GM12878 (cell line): ENCODE results near the gene SMAD5. TPM values are rescaled to one million over a fixed set of nuclear protein-coding genes. Genes with fewer than 3 reads are reported as not detected.

Source experiments
- ATAC-seq: fragments of 200-7000 bp; cut with Tn5 transposase; 3 replicates; pipeline ENCODE4 v1.9.1; 2020; ENCODE audit warnings: mild to moderate bottlenecking, moderate library complexity
- BruUV-seq: library from RNA; stranded (reverse); fragments of 400-500 nt; replicated peaks from 2 replicates; lab custom pipeline; 2021; lab: Mats Ljungman, UMichigan
- CTCF ChIA-PET: fragments of 300-600 bp; sonication (Branson Sonifier 250); formaldehyde crosslinking; extraction: SDS; loops from one replicate; lab custom pipeline; 2021; ENCODE audit warnings: inconsistent platforms; lab: Yijun Ruan, JAX
- POLR2A ChIA-PET: fragments of 350-600 bp; formaldehyde crosslinking; extraction: SDS; loops from one replicate; lab custom pipeline; 2021; ENCODE audit warnings: inconsistent platforms; lab: Charles Lee
- RAD21 ChIA-PET: fragments of 300-600 bp; sonication (Branson Sonifier 250); formaldehyde crosslinking; loops from one replicate; lab custom pipeline; 2023; ENCODE audit warnings: antibody characterized with exemption; ENCODE audit not compliant: unreplicated experiment; lab: Charles Lee
- SMC1A ChIA-PET: fragments of 300-600 bp; sonication (Branson Sonifier 250); formaldehyde crosslinking; loops from one replicate; lab custom pipeline; 2023; ENCODE audit not compliant: unreplicated experiment, uncharacterized antibody; lab: Charles Lee
- DNase-seq: peaks from one replicate; pipeline ENCODE4 v3.0.0-alpha.2; 2011; ENCODE audit warnings: low read depth, low spot score
- FAIRE-seq: peaks from 3 replicates; lab custom pipeline; 2011; peaks lifted over from hg19 to GRCh38; lab: Jason Lieb, UNC
- H2AFZ ChIP-seq: 2 replicates; pipeline ENCODE4 v1.6.0; 2011; ENCODE audit warnings: low read depth, low read length, control low read depth; ENCODE audit not compliant: control insufficient read depth
- H3K27ac ChIP-seq: 2 replicates; pipeline ENCODE4 v1.5.1; 2011; ENCODE audit warnings: control low read depth; ENCODE audit not compliant: control insufficient read depth, insufficient read depth
- H3K27me3 ChIP-seq, 2 experiments: replicated peaks in 1 of 2; 2 replicates each; pipeline versions ENCODE4 v1.6.0 to v1.6.1; 2011; ENCODE audit warnings: low read length in 1 of 2; ENCODE audit not compliant: control insufficient read depth in 2 of 2, insufficient read depth in 2 of 2
- H3K36me3 ChIP-seq, 2 experiments: 2 replicates each; pipeline ENCODE4 v1.5.1; 2011; ENCODE audit warnings: low read length in 1 of 2; ENCODE audit not compliant: control insufficient read depth in 2 of 2, insufficient read depth in 2 of 2
- H3K4me1 ChIP-seq: 2 replicates; pipeline ENCODE4 v1.6.1; 2011; ENCODE audit warnings: mild to moderate bottlenecking, low read length, moderate library complexity, mixed read lengths; ENCODE audit not compliant: control insufficient read depth, insufficient read depth
- H3K4me2 ChIP-seq: 2 replicates; pipeline ENCODE4 v1.6.0; 2011; ENCODE audit warnings: control low read depth; ENCODE audit not compliant: control insufficient read depth, insufficient read depth
- H3K4me3 ChIP-seq: fragments of 200-600 bp; sonication (generic); 2 replicates; pipeline ENCODE4 v1.5.1; 2016
- H3K79me2 ChIP-seq: 2 replicates; pipeline ENCODE4 v1.6.0; 2011; ENCODE audit warnings: low read length; ENCODE audit not compliant: control insufficient read depth, insufficient read depth
- H3K9ac ChIP-seq: 2 replicates; pipeline ENCODE4 v1.8.0; 2011; ENCODE audit warnings: low read length, control low read depth, mixed read lengths; ENCODE audit not compliant: control insufficient read depth, insufficient read depth
- H3K9me3 ChIP-seq: replicated peaks from 3 replicates; pipeline ENCODE4 v1.5.1; 2011; ENCODE audit warnings: mild to moderate bottlenecking, low read length; ENCODE audit not compliant: control insufficient read depth, insufficient read depth
- H4K20me1 ChIP-seq: 2 replicates; pipeline ENCODE4 v1.6.0; 2011; ENCODE audit not compliant: control insufficient read depth, insufficient read depth
- ASH2L ChIP-seq: fragments of 300-600, 200-600 bp; sonication (generic); IDR thresholded peaks from 2 replicates; pipeline ENCODE4 v1.6.1; 2017; ENCODE audit warnings: low read depth, mild to moderate bottlenecking, borderline replicate concordance
- BCL11A ChIP-seq: IDR thresholded peaks from 2 replicates; pipeline ENCODE4 v1.6.1; 2011; ENCODE audit warnings: low read depth, low read length
- IKZF1 ChIP-seq: fragments of 450-650 bp; conservative IDR thresholded peaks from 2 replicates; pipeline ENCODE4 v1.6.1; 2017; ENCODE audit warnings: antibody characterized with exemption, mild to moderate bottlenecking
- IKZF2 ChIP-seq, 2 experiments: fragments of 450-650 bp; IDR thresholded peaks; 2 replicates each; pipeline ENCODE4 v1.6.1; 2017; ENCODE audit warnings: mild to moderate bottlenecking in 2 of 2, moderate library complexity in 2 of 2
- KAT2A ChIP-seq: conservative IDR thresholded peaks from 2 replicates; pipeline ENCODE4 v1.6.1; 2011; ENCODE audit warnings: low read depth, low read length; ENCODE audit not compliant: control insufficient read depth
- MEF2B ChIP-seq: fragments of 450-650 bp; IDR thresholded peaks from 2 replicates; pipeline ENCODE4 v1.6.1; 2018; ENCODE audit warnings: mild to moderate bottlenecking, moderate library complexity; ENCODE audit not compliant: partially characterized antibody, poor library complexity, severe bottlenecking
- RELA ChIP-seq: fragments of 450-650 bp; IDR thresholded peaks from 2 replicates; pipeline ENCODE4 v1.8.0; 2014; ENCODE audit warnings: borderline replicate concordance; ENCODE audit not compliant: partially characterized antibody
- SIX5 ChIP-seq: IDR thresholded peaks from 2 replicates; pipeline ENCODE4 v1.6.1; 2011; ENCODE audit warnings: mild to moderate bottlenecking, low read depth, low read length, moderate library complexity; ENCODE audit not compliant: severe bottlenecking
- SMARCA5 ChIP-seq: fragments of 450-650 bp; IDR thresholded peaks from 2 replicates; pipeline ENCODE4 v1.6.1; 2017; ENCODE audit warnings: mild to moderate bottlenecking
- WGBS: methylation state at CpG from one replicate; pipeline ENCODE4 v1.1.6; 2016; ENCODE audit warnings: low lambda C conversion rate; ENCODE audit not compliant: insufficient replicate concordance, insufficient coverage; ENCODE audit errors: missing lambda C conversion rate; 5-methylcytosine and 5-hydroxymethylcytosine counted together
- in situ Hi-C: fragments of 300-500 bp; cut with MboI; formaldehyde crosslinking; loops from 9 replicates; pipeline ENCODE4 v1.14.3; 2018; ENCODE audit warnings: mixed read lengths
- intact Hi-C: fragments of 100-400 bp; cut with micrococcal nuclease; formaldehyde crosslinking; loops from one replicate; pipeline ENCODE4 v1.14.2; 2022; ENCODE audit not compliant: unreplicated experiment
- polyA plus RNA-seq, 11 experiments: library from polyadenylated mRNA; depleted of rRNA in 4 of 11; unstranded in 6 of 11; stranded (reverse) in 5 of 11; fragments of >200 nt; fragmentation: Nextera tagmentation in 4 of 11; fragmentation: Illumina TruSeq in 1 of 11; extraction: Ambion mirVana in 4 of 11; extraction: Trizol in 1 of 11; gene quantifications; 1 replicate in 1 of 11; 2 replicates in 10 of 11; pipeline versions ENCODE4 v1.2.1 to v1.2.3, GENCODE V29; 2011 to 2016; ENCODE audit warnings: inconsistent platforms in 2 of 11, missing spikeins in 2 of 11, low read depth in 1 of 11
- total RNA-seq, 4 experiments: library from RNA; depleted of rRNA in 3 of 4; stranded (reverse); fragments of >200 nt in 3 of 4; fragmentation: Illumina TruSeq in 1 of 4; extraction: Trizol in 1 of 4; gene quantifications; 2 replicates each; pipeline versions ENCODE4 v1.2.1 to v1.2.3, GENCODE V29; 2013 to 2021
- TF ChIP-seq, protein P1 (sequence below): IDR thresholded peaks from 2 replicates; pipeline ENCODE4 v1.6.1; 2012; ENCODE audit warnings: low read depth, low read length, improper control_type of control experiment

SMAD5 gene
- total and polyA plus RNA-seq, 10 of the 15 experiments (the other 5 are each of a cell fraction or from before 2014, with no cell fraction given), result 3.6 to 40.6 (median 11.7) TPM

DNA sequence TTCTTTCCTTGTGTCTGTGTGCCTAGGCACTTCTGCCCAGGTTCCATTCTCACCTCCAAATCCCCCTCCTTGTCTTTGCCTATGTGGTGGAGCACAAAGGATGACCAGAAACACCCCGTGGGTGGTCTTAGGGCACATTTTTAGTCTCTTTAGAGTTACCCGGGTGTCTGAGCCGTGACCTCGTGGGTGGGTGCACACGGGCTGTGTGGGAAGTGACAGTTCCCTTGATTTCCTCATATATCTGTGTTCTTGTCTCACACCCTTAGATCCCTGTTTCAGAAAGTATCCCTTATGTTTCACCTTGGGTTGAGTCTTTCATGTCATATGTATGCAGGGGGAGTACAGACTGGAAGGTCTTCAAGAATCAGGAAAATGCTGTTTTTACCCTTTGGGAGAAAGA, 73.7 kb downstream of the SMAD5 start (continued):
- no peak for TF ChIP-seq IKZF2 (IDR thresholded peaks at IDR 0.05)
- no peak for TF ChIP-seq BCL11A
- no peak for TF ChIP-seq SMARCA5
- TF ChIP-seq, protein P1, sequence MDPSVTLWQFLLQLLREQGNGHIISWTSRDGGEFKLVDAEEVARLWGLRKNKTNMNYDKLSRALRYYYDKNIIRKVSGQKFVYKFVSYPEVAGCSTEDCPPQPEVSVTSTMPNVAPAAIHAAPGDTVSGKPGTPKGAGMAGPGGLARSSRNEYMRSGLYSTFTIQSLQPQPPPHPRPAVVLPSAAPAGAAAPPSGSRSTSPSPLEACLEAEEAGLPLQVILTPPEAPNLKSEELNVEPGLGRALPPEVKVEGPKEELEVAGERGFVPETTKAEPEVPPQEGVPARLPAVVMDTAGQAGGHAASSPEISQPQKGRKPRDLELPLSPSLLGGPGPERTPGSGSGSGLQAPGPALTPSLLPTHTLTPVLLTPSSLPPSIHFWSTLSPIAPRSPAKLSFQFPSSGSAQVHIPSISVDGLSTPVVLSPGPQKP, result no peak
- no peak for TF ChIP-seq SIX5
- no peak for TF ChIP-seq ASH2L
- no peak for TF ChIP-seq MEF2B

DNA sequence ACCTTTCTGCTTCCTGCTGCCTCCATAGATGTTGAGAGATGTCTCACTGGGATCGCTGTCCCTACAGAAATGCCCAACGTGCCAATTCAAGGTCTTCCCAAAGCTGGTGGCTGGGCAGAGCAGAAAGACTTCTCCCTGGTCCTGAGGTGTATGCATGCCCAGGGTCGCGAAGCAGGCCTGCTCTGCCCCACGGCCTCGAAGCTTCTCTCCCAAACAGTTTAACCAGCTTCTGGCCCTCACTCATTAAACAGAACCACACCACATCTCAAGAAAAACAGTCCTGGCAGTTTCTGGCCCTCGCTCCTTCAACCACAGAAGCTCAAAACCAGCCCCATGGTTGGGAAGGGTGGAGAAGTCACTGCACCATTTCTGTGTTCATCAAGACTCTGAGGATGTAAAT, 75.0 kb downstream of the SMAD5 start:
- no peaks in the 10 kb centered on the region for H3K9me3 ChIP-seq
- no peak overlapping the region for H3K27ac ChIP-seq
- H3K4me2 ChIP-seq, result no peak overlapping the region
- no peak overlapping the region for H3K4me3 ChIP-seq
- H3K9ac ChIP-seq, result no peak overlapping the region
- H3K79me2 ChIP-seq, result no peaks in the 10 kb centered on the region
- no peak overlapping the region for H2AFZ ChIP-seq
- intact Hi-C loops (no loop called here), in situ Hi-C loops (no loop called here)
- no peaks in the 10 kb centered on the region; the same call in 1 of the 2 replicates for H4K20me1 ChIP-seq
- no peaks in the 10 kb centered on the region for H3K36me3 ChIP-seq
- WGBS, result 44% methylated on average over 7 of the region's 7 CpGs
- ATAC-seq (no peak), FAIRE-seq (no peak), DNase-seq (no peak)
- TF ChIP-seq IKZF1 (no peak), KAT2A (no peak), RELA (no peak)
- ChIA-PET SMC1A (no interaction called here), CTCF (interaction anchor here (1.1 kb wide), 2 partner anchors 21 to 34 kb away, joined by 3 to 5 read pairs; no protein-coding TSS in a partner anchor), POLR2A (no interaction called here), RAD21 (no interaction called here)
- H3K27me3 ChIP-seq, result peaks cover 0 to 3% of the 10 kb centered on the region in 2 experiments; a peak in 1 of 4 replicates
- BruUV-seq, result no TSS peak
- H3K4me1 ChIP-seq, result no peaks in the 10 kb centered on the region
